Measurements from ENCODE around the gene CDC25A.
"Not testable (repeated sequence)": the region's sequence is repeated elsewhere in the genome, so short reads cannot be mapped to it uniquely, and the experiment has no call there.

- not testable (repeated sequence) for TF ChIP-seq EZH2 (IDR thresholded peaks at IDR 0.05; ENCODE audit: borderline replicate concordance, low read length); CTCF (IDR thresholded peaks at IDR 0.05; ENCODE audit: low read length)
Observed at GRCh38 chr3:48112108-48112791, 76.0 kb downstream of the CDC25A start.
